Activated CD4-positive, alpha-beta T cell treated with anti-CD3 and anti-CD28 coated beads for 4 hours (primary cell): ENCODE measurements around the gene ME2.
"Not testable (repeated sequence)": the region's sequence is repeated elsewhere in the genome, so short reads cannot be mapped to it uniquely, and the experiment has no call there.

ENCODE experiments used
- DNase-seq, 2 donors: peaks; one replicate each; pipeline ENCODE4 v3.0.0-alpha.2; 2020

Gene ME2

GRCh38 chr18:50878345-50879301, at the start of gene ME2:
Gene ME2 (plus strand): TSS chr18:50879118. CDS start chr18:50895821, 16,703 bp downstream.
- peak; percentile 87 to 89 for DNase-seq

GRCh38 chr18:50829644-50830043, 49.3 kb upstream of the ME2 start:
- no peak for DNase-seq

- no peak for DNase-seq
Measured at GRCh38 chr18:50830544-50830943, 48.4 kb upstream of the ME2 start.

GRCh38 chr18:50832754-50833153, 46.2 kb upstream of the ME2 start:
- DNase-seq, result no peak

DNA sequence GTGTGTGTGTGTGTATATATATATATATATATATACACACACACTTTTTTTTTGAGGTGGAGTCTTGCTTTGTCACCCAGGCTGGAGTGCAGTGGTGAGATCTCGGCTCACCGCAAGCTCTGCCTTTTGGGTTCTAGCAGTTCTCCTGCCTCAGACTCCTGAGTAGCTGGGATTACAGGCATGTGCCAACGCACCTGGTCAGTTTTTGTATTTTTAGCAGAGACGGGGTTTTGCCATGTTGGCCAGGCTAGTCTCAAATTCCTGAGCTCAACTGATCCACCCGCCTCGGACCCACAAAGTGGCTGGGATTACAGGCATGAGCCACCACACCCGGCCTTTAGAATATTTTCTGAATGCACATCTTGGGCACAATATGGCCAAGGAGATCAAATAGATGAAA, 45.4 kb upstream of the ME2 start:
- not testable (repeated sequence) for DNase-seq

DNA sequence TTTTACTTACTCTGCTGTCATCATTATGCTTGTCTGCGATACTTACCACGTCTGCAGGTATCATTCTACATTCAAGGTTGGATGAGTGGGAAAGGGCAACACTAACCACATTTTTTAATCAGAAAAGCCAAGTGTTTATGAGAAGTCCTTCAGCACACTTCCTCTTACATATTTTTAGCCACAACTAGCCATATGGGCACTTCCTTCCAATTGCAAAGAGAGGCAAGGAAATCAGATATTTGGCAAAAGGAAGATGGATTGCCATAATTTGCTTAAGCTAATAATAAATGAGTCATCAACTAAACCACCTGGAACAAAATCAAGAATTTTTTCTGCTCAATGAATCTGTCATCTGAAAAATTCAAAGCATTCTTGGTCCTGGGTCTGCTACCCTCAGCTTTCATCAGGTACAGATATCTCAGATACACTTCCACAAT, 42.4 kb upstream of the ME2 start:
- no peak for DNase-seq

- DNase-seq, result no peak
Measured at GRCh38 chr18:50839341-50839740, 39.6 kb upstream of the ME2 start.

DNA sequence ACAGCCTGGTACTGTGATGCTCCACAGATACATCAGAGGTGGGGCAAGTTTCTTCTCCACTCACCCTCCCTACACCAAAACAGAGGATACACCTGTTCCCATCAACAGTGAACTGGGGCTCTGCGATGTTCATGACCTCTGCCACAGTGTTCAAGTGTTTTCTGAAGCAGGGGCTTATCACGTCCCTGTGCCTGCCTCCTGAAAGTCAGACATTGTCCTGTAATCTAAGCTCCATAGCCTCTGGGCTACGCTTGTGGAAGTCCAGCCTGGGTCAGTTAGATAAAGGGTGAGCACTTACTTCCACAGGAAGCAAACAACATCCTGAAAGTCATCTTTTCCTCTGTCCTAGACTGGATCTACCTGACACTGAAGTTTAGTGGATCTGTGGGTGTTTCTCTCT, 38.9 kb upstream of the ME2 start:
- DNase-seq, result no peak

DNA sequence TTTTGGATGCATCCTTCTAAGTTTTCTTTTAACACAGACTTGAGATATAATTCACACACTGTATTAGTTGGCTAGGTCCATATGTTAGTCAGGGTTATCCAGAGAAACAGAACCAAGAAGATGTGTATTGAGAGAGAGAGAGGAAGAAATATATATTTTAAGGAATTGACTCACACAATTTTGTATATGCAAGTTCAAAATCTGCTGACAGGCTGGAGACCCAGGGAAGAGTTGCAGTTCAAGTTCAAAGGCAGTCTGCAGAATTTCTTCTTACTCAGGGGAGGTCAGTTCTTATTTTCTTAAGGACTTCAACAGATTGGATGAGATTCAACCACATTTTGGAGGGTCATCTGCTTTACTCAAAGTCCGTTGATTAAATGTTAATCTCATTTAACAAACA, 36.1 kb upstream of the ME2 start:
- no peak for DNase-seq

DNA sequence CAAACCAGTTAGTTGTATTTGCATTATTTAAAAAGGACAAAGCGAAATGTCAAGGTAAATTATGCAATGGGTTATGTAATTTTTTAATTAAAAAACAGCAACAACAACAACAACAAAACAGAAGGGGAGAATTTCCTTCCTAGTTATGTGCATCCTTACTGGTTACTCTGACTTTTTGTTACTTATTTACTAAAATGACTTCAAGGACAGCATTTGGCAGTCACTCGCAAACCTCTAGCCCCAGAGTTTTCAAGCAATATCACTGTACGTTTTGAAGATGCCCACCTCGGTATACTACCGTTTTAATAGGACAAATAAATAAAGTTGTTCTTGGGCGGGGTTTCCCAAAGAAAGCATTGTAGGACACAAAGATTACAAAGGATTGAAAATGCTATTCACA, 34.4 kb upstream of the ME2 start:
- DNase-seq, result no peak

DNA sequence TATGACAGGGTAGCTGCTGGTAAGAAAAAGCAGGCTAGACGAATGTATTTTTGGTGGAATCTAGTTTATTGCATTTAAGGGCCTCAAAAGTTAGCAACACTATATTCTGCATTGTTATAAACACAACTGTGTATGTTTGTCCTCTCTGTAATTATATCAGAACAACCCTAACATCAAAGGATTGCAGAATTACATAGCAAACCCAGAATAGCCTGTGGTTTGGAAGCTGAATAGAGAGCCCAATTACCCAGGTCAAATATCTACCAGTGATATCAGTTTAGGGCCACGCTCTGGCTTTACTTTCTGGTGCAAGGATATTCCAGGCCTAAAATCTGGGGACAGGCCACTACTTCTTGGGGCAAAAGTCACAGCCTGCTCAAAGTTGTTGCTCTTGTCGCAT, 34.0 kb upstream of the ME2 start:
- no peak for DNase-seq

DNA sequence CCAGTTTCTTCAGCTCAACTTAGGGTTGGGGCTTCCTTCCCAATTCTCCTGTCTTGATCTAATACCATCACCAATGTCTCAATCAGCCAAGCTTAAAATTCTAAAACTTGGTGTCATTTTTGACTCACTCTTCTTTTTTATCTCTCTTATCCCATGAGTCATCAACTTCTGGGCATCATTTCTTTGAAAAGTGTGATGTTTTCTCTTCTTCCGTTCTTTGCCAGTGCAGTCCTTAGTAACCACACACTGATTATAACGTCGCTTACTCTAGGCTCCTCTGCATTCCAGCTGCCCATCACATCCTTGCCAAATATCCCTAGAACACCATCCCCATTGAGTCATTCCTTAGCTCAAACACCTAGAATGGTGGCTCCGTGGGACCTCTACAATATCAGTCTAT, 31.7 kb upstream of the ME2 start:
- DNase-seq, result no peak

DNA sequence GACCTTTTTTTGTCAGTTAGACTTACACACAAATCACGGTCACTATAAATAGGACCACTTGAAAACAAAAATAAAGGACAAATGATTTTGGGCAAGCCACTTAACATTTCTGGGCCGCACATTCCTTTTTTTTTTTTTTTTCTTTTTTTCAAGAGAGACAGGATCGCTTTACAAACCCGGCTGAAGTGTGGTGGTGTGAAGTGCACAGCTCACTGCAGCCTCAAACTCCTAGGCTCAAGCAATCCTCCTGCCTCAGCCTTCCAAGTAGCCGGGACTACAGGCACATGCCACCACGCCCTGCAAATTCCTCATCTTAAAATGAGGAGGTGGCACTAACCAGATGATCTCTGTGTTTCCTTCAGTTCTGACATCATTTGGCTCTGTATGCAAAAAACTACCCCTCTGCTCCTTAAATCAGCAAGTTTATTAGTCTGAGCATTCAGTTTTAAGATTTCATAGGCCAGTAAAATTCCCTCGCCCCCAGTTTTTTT, 30.8 kb upstream of the ME2 start:
- no peak for DNase-seq

- no peak for DNase-seq
Measured at GRCh38 chr18:50848991-50849390, 29.9 kb upstream of the ME2 start.

GRCh38 chr18:50849419-50849821, 29.5 kb upstream of the ME2 start:
- DNase-seq, result no peak

DNA sequence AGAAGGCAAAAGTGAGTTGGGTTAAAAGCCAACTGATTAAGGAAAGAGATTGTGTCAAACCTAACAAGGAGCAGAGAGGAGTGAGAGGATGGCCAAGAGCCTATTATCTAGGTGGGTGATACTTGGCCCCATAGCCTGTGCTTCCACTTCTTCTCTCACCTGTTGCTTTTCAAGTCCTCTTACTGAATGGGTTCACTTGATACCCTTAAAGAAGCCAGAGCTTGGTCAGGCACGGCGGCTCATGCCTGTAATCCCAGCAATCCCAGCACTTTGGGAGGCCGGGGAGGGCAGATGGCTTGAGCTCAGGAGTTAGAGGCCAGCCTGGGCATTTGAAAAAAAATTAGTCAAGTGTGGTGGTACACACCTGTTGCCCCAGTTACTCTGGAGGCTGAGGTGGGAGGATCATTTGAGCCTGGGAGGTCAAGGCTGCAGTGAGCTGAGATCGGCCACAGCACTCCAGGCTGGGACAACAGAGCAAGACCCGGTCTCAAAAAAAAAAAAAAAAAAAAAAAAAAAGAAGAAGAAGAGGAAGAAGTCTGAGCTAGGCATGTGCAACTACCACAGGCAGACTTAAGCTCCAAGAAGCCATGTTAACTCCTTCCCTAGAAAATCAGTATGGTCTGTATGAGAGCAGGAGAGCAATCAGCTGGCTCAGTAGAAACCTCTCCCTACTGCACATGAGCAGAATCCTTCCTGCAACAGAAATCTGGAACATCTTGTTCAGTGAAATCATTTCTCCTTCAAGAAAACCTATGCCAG, 28.4 kb upstream of the ME2 start:
- DNase-seq, result no peak

- DNase-seq, result no peak
Measured at GRCh38 chr18:50853863-50854271, 25.1 kb upstream of the ME2 start.

- no peak for DNase-seq
Measured at GRCh38 chr18:50855976-50856757, 22.8 kb upstream of the ME2 start.

DNA sequence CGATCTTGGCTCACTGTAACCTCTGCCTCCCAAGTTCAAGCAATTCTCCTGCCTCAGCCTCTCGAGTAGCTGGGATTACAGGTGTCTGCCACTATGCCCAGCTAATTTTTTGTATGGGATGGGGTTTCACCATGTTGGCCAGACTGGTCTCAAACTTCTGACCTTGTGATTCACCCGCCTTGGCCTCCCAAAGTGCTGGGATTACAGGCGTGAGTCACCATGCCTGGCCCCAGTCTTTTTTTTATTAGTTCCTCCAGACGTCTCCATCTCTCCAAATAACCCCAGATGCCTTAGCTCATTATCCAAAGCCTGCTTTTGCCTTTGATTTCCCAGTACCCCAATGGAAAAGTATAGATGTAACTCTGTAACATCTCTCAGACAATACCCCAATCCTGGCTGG, 21.8 kb upstream of the ME2 start:
- not testable (repeated sequence) for DNase-seq

DNA sequence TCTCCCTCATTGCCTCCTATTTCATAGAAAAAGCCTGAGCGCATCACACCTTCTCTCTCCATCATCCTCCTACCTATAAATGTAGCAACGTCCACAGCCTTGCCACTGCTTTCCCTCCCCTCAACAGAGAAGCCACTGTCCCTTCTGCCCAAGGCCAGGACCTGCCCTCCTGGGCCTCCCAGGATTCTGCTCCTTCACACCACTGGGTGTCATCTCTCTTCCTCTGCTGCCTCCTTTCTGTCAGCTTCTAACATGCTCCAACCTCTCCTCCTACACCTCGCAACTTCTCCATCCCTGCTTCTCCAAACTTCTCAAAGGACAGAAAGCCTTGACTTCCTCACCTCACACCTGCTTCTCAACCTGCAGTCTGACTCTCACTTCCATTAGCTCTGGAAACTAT, 21.2 kb upstream of the ME2 start:
- DNase-seq, result no peak

DNA sequence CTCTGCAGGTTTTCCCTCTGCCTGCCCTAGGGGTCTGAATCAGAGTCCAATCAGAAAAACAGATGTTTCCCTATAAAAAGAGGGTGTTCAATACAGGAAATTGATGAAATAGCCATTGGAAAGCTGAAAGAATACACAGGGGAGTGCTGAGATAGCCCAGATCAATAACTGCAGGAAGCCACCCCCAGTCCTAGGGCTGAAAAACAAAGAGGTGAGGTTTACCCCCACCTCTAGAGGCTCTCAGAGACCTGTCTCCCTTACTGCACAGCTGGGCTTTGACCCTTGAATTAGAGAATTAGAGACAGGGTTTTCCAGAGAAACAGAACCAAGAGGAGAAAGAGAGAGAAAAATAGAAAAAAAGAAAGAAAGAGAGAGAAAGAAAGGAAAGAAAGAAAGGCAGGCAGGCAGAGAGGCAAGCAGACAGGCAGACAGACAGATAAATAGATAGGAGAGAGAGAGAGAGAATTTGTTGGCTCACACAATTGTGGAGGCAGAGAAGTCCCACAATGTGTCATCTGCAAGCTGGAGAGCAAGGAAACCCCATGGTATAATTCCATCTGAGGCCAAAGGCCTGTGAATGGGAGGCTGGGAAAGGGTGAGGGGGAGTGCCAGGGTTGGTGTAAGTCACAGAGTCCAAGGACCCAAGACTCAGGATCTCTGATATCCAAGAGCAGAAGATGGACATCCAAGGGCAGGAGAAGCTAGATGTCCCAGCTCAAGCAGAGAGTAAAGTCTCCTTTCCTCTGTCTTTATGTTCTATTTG, 18.9 kb upstream of the ME2 start:
- no peak for DNase-seq

DNA sequence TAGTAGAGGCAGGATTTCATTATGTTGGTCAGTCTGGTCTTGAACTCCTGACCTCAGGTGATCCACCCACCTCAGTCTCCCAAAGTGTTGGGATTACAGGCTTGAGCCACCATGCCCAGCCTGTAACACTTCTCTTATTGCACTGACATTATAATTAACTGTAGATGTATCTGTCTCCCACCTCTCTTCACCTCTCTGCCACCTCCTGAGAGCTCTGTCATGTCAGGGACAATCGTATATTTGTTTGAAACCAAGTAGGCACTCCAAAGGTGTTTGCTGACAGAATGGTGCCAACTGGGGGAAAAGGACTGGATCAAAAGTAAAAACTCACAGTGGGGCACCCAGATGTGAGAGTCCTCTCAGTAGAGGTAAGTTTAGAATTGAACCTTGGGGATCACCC, 17.3 kb upstream of the ME2 start:
- DNase-seq, result no peak
